NT2/D1 (cell line): ENCODE data around the gene ZBTB22.

Source experiments
- YY1 ChIP-seq: IDR thresholded peaks from 2 replicates; pipeline ENCODE4 v1.6.1; 2011; ENCODE audit not compliant: insufficient read length, insufficient read depth
- ZNF274 ChIP-seq: IDR thresholded peaks from 2 replicates; pipeline ENCODE4 v1.6.1; 2011; ENCODE audit warnings: mild to moderate bottlenecking, low read depth, low read length

GRCh38 chr6:33288141-33288920 lies 29.2 kb downstream of the ZBTB22 start:
- TF ChIP-seq ZNF274 (no peak), YY1 (no peak)
